HG02678 (cell line): ENCODE results near the gene TNMD.

Source experiments
- ATAC-seq: cut with Tn5 transposase; IDR thresholded peaks from one replicate; pipeline ENCODE4 v1.9.1; 2021; ENCODE audit warnings: mild to moderate bottlenecking, moderate library complexity; ENCODE audit not compliant: unreplicated experiment

The TNMD gene

DNA sequence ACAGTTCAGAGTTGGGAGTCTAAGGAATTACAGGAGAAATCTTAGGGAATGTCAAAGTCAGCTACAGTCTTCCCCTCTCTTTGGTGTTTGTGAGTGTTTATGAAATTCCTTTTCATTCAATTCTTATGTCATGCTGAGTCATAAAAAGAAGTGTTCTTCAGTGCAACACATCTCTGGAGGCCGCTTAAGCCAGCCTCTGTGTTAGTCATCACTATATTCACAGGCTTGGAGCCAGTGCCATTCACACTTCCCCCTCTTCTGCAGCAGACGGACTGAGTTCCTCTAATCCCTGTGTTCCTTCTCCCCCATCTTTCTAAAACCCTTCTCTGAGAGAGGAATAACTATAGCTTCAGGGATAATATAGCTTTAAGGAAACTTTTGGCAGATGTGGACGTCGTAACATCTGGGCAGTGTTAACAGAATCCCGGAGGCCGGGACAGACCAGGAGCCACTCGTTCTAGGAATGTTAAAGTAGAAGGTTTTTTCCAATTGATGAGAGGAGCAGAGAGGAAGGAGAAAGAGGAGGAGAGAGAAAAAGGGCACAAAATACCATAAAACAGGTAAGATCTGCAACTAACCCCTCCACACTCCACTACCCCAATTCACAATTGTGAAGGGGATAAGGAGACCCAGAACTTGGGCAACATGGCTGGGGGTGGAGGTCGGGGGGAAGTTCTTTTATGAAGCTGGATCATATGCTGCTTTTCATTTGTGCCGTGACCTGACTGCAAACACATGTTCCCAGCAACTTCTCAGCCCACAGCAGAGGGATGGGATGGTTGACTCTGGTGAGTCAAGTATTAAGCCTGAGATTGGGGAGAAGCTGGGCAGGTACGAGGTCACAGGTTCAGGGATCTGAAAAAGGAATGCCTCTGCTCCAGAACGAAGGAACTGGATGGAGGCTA, 59.5 kb downstream of the TNMD start, which contains the start of gene SRPX2:
Gene SRPX2 (plus strand): TSS at position 244 of the 905 bp plus-strand sequence. CDS start 2,124 bp downstream, outside the sequence.
- no peak for ATAC-seq

DNA sequence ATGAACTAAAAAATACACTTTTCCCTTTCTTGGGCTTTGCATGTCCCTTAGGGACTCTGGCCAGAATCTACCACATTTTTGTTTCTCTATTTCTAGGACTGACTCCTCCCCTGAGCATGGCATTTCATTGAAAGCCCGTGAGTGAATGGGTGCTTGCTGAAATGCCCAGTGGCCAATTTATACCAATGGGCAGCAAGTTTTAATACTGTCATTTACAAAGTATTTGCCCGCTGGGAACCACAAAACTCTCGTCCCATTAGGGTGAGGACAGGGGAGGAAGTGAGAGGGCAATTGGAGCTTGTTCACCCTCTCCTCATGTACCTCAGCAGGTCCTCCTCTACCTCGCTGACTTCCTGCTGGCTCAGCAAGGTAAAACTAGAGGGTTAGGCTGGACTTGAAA, 60.4 kb downstream of the TNMD start:
- no peak for ATAC-seq

DNA sequence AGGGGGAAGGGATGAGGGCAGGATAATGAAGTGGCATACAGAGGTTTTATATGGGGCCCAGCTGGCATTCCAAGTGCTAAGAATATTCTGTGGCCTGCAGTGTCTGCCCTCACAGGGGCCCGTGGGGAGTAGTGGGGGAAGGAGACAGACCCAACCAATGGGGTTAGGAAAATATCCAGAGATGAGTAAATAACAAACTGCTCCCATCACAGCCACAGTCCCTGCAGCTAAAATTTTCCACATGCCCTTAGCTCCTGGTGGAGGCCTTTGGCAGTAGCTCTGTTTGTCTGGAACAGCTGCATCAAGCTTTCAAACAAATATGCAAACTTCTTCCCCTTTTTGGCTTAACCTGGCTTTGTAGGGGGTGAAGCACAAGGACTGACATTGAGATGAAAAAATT, 62.4 kb downstream of the TNMD start:
- ATAC-seq = no peak

DNA sequence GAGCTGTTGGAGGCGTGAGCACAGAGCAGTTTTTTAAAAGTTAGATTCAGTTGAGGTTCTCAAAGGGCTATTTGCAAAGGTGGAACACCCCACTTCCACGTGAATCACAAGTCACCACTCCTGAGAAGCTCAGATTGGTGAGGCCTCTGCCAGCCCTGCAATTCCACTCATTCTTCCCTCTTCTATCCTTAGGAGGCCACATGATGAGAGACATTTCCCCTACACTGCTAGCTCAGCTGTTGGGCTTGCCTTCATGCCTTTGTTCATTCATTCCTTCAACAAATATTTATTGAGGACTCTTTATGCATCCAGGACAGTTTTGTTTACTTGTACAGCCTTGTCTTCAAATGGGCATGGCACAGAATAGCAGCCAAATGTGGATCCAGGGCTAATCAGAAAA, 63.0 kb downstream of the TNMD start:
- ATAC-seq = no peak

DNA sequence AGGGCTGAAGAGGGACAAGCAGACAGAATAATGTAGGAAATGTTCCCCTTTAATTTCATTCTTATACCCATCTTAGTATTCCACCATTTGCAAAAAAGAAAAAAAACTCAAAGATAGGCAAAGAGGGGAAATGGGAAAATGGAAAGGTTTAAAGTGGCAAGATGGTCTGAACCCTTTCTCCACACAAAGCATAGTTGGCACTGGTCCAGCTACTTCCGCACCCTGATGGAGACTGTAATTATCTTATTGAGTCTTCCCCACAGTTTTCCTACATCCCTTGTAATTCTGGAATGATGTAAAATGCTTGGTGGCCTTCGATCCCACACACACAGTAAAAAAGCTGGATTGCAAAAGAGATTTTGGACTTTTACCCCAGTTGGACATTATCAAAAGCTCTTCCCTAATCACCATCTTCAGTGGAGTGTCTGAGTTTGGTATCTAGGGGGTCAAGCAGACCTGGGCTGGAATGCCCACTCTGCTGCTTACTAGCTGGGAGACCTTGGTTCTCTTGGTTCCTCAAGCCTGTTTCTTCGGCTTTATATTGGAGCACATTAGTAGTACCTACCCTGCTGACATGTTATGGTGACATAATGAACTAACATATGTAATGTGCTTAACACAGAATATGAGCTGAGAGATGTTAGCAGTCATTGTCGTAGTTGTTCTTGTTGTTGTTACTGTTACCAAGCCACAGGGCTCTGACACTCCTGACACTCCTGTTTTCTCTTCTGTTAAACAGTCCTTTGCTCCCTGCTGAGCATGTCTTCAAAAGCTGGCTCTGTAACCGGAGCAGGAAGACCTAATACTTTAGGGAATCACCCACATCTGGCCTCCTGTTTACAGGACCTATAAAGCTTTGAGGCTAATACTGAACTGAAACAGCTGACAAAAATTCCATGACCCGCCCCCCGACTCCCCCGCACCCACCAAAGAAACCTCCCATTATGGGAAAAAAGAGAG, 64.0 kb downstream of the TNMD start:
- no peak for ATAC-seq
